Endothelial cell of umbilical vein (primary cell): ENCODE data around the gene DYNAP.

ENCODE experiments used
- EZH2 ChIP-seq: IDR thresholded peaks from 2 replicates; pipeline ENCODE4 v1.6.1; 2012; ENCODE audit warnings: borderline replicate concordance, low read depth, mild to moderate bottlenecking, moderate library complexity, low read length, inconsistent platforms; ENCODE audit not compliant: severe bottlenecking
- JUN ChIP-seq: IDR thresholded peaks from 2 replicates; pipeline ENCODE4 v1.6.1; 2011; ENCODE audit warnings: borderline replicate concordance, low read depth; ENCODE audit not compliant: insufficient read length, insufficient read depth
- MYC ChIP-seq: IDR thresholded peaks from one replicate; pipeline ENCODE4 v1.6.1; 2011; ENCODE audit warnings: mild to moderate bottlenecking, low read depth, low read length
- POLR2AphosphoS5 ChIP-seq: IDR thresholded peaks from 2 replicates; pipeline ENCODE4 v1.6.1; 2012; ENCODE audit warnings: low read depth, mild to moderate bottlenecking, control low read depth, low read length, moderate library complexity; ENCODE audit not compliant: insufficient read depth
- TF ChIP-seq, protein P1 (sequence below), 2 donors: IDR thresholded peaks; 1 replicate in 1 of 2; 2 replicates in 1 of 2; pipeline ENCODE4 v1.5.1; 2011; ENCODE audit warnings: low read length in 2 of 2, mild to moderate bottlenecking in 2 of 2, moderate library complexity in 2 of 2, control low read depth in 1 of 2, inconsistent platforms in 1 of 2, low read depth in 1 of 2; ENCODE audit not compliant: insufficient read depth in 1 of 2; ENCODE audit errors: extremely low read depth in 1 of 2

DNA sequence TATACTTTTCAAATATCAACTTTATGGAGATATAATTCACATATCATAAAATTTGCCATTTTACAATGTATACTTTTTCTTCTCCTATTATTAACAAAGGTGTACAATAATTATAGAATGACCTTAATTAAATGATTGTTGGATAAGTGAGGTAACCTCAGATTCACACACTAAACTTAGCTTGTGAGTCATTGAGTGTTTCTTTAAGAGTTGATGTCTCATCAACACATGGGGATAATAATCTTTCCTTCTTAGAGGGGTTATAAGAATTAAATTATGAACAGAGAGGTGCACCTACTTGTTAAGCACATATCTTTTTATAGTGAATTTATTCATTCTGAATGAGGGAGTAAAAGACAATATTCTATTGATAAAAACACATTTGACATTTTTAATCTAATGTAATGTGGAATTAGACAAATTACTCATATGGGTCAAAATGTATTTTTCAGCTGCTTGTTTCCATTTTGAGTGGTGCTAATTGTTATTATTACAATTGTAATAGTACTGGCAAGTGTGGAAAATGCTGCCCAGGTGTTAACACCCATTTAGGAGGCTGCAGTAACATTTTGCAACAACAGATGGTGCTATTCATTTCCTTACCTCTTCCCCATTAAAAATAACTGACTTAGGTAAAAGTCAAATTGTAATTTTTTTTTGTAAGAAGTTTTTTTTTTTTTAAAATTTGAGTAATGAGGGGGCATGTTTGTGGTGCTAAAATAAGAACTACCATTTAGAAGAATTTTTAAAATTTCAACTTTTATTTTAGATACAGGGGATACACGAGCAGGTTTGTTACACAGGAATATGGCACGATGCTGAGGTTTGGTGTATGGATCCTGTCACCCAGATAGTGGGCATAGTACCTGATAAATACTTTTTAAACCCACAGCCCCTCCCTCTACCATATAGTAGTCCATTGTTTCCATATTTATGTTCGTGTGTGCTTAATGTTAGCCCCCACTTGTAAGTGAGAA, 32.1 kb upstream of the DYNAP start:
- TF ChIP-seq EZH2 (no peak), JUN (no peak), POLR2AphosphoS5 (no peak), MYC (no peak)
- TF ChIP-seq, protein P1, sequence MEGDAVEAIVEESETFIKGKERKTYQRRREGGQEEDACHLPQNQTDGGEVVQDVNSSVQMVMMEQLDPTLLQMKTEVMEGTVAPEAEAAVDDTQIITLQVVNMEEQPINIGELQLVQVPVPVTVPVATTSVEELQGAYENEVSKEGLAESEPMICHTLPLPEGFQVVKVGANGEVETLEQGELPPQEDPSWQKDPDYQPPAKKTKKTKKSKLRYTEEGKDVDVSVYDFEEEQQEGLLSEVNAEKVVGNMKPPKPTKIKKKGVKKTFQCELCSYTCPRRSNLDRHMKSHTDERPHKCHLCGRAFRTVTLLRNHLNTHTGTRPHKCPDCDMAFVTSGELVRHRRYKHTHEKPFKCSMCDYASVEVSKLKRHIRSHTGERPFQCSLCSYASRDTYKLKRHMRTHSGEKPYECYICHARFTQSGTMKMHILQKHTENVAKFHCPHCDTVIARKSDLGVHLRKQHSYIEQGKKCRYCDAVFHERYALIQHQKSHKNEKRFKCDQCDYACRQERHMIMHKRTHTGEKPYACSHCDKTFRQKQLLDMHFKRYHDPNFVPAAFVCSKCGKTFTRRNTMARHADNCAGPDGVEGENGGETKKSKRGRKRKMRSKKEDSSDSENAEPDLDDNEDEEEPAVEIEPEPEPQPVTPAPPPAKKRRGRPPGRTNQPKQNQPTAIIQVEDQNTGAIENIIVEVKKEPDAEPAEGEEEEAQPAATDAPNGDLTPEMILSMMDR (IDR thresholded peaks at IDR 0.05; ENCODE audit: extremely low read depth in 1 of 2, insufficient read depth in 1 of 2, low read depth in 1 of 2, low read length in 2 of 2) = peak; percentile 31 to 60
